H9 (cell line): ENCODE data around the gene TRAF3IP1. TPM values are rescaled to one million over a fixed set of nuclear protein-coding genes. Genes with fewer than 3 reads are reported as not detected.

Experiments
- DNase-seq: peaks from one replicate; pipeline ENCODE4 v3.0.0-alpha.2; 2017
- H2AFZ ChIP-seq: one replicate; pipeline ENCODE4 v1.6.1; 2013; ENCODE audit warnings: mild to moderate bottlenecking, low read length, control low read depth, moderate library complexity
- H2AK5ac ChIP-seq: 2 replicates; pipeline ENCODE4 v1.6.1; 2013; ENCODE audit warnings: low read length, control low read depth, mixed read lengths; ENCODE audit not compliant: insufficient read length
- H2BK120ac ChIP-seq: one replicate; pipeline ENCODE4 v1.6.1; 2013; ENCODE audit warnings: low read depth, mild to moderate bottlenecking, low read length, control low read depth, inconsistent platforms; ENCODE audit not compliant: poor library complexity, severe bottlenecking
- H2BK12ac ChIP-seq: 2 replicates; pipeline ENCODE4 v1.6.1; 2013; ENCODE audit warnings: low read length, control low read depth, mixed read lengths, low read depth; ENCODE audit not compliant: insufficient read length
- H2BK15ac ChIP-seq: 2 replicates; pipeline ENCODE4 v1.6.1; 2013; ENCODE audit warnings: low read depth, low read length, control low read depth
- H2BK20ac ChIP-seq: one replicate; pipeline ENCODE4 v1.6.1; 2013; ENCODE audit warnings: low read depth, mild to moderate bottlenecking, low read length, control low read depth, inconsistent platforms; ENCODE audit not compliant: poor library complexity, severe bottlenecking
- H2BK5ac ChIP-seq: 2 replicates; pipeline ENCODE4 v1.6.1; 2013; ENCODE audit warnings: low read length, control low read depth, mixed read lengths; ENCODE audit not compliant: insufficient read length
- H3K14ac ChIP-seq: 2 replicates; pipeline ENCODE4 v1.6.1; 2013; ENCODE audit warnings: low read length, control low read depth; ENCODE audit not compliant: insufficient read depth
- H3K18ac ChIP-seq: 2 replicates; pipeline ENCODE4 v1.6.1; 2013; ENCODE audit warnings: low read depth, mild to moderate bottlenecking, mixed read lengths, low read length, control low read depth; ENCODE audit not compliant: insufficient read length
- H3K23ac ChIP-seq: 2 replicates; pipeline ENCODE4 v1.6.1; 2013; ENCODE audit warnings: low read length, control low read depth, mixed read lengths, low read depth; ENCODE audit not compliant: insufficient read length
- H3K23me2 ChIP-seq: 2 replicates; pipeline ENCODE4 v1.6.1; 2013; ENCODE audit warnings: low read depth, mild to moderate bottlenecking, mixed read lengths, low read length, control low read depth; ENCODE audit not compliant: insufficient read length, poor library complexity, severe bottlenecking
- H3K27ac ChIP-seq: 2 replicates; pipeline ENCODE4 v1.5.1; 2013; ENCODE audit warnings: low read length, control low read depth, mixed read lengths, low read depth; ENCODE audit not compliant: insufficient read length
- H3K27me3 ChIP-seq: 2 replicates; pipeline ENCODE4 v1.6.1; 2013; ENCODE audit warnings: low read length, control low read depth, inconsistent platforms; ENCODE audit not compliant: insufficient read depth
- H3K4ac ChIP-seq: 2 replicates; pipeline ENCODE4 v1.6.1; 2013; ENCODE audit warnings: low read depth, mild to moderate bottlenecking, control low read depth, inconsistent platforms, low read length, moderate library complexity
- H3K4me1 ChIP-seq: 2 replicates; pipeline ENCODE4 v1.6.1; 2013; ENCODE audit warnings: low read length, control low read depth, inconsistent platforms; ENCODE audit not compliant: insufficient read depth
- H3K4me2 ChIP-seq: 2 replicates; pipeline ENCODE4 v1.6.1; 2013; ENCODE audit warnings: low read length, control low read depth, mixed read lengths; ENCODE audit not compliant: insufficient read length, insufficient read depth
- H3K56ac ChIP-seq: 2 replicates; pipeline ENCODE4 v1.6.1; 2013; ENCODE audit warnings: low read depth, mild to moderate bottlenecking, mixed read lengths, low read length, control low read depth; ENCODE audit not compliant: insufficient read length
- H3K79me1 ChIP-seq: 2 replicates; pipeline ENCODE4 v1.6.1; 2013; ENCODE audit warnings: low read depth, mild to moderate bottlenecking, moderate library complexity, low read length, control low read depth, inconsistent platforms; ENCODE audit not compliant: insufficient read depth, poor library complexity, severe bottlenecking
- H3K79me2 ChIP-seq: 2 replicates; pipeline ENCODE4 v1.6.1; 2013; ENCODE audit warnings: low read length, control low read depth, inconsistent platforms; ENCODE audit not compliant: insufficient read depth
- H3K9ac ChIP-seq: 2 replicates; pipeline ENCODE4 v1.6.1; 2013; ENCODE audit warnings: low read length, control low read depth, mixed read lengths; ENCODE audit not compliant: insufficient read length; ENCODE audit errors: extremely low read depth
- H3K9me3 ChIP-seq: one replicate; pipeline ENCODE4 v1.6.1; 2013; ENCODE audit warnings: low read depth, low read length, inconsistent platforms; ENCODE audit not compliant: control insufficient read depth
- H3T11ph ChIP-seq: one replicate; pipeline ENCODE4 v1.6.1; 2013; ENCODE audit warnings: mild to moderate bottlenecking, low read length, control low read depth, inconsistent platforms
- H4K20me1 ChIP-seq: one replicate; pipeline ENCODE4 v1.6.1; 2013; ENCODE audit not compliant: control insufficient read depth, insufficient read length, insufficient read depth
- H4K5ac ChIP-seq: 2 replicates; pipeline ENCODE4 v1.6.1; 2013; ENCODE audit warnings: low read depth, mild to moderate bottlenecking, mixed read lengths, low read length, control low read depth; ENCODE audit not compliant: insufficient read length
- H4K8ac ChIP-seq: replicated peaks from 2 replicates; pipeline ENCODE4 v1.6.1; 2013; ENCODE audit warnings: low read length, control low read depth, mixed read lengths, low read depth; ENCODE audit not compliant: insufficient read length
- H4K91ac ChIP-seq: 2 replicates; pipeline ENCODE4 v1.6.1; 2013; ENCODE audit warnings: low read depth, mild to moderate bottlenecking, moderate library complexity, mixed read lengths, low read length, control low read depth; ENCODE audit not compliant: insufficient read length
- H3K27ac Mint-ChIP-seq, 3 experiments: 2 replicates in 2 of 3; 3 replicates in 1 of 3; pipeline ENCODE4 v1.8.0; 2020 to 2021; ENCODE audit warnings: mixed read lengths in 3 of 3, mild to moderate bottlenecking in 1 of 3, moderate library complexity in 1 of 3
- H3K27me3 Mint-ChIP-seq: 2 replicates; pipeline ENCODE4 v1.8.0; 2021; ENCODE audit warnings: low read depth, mild to moderate bottlenecking, moderate library complexity, mixed read lengths
- H3K36me3 Mint-ChIP-seq, 3 experiments: 2 replicates in 2 of 3; 3 replicates in 1 of 3; pipeline ENCODE4 v1.8.0; 2020 to 2021; ENCODE audit warnings: low read depth in 3 of 3, mixed read lengths in 3 of 3; ENCODE audit not compliant: insufficient read depth in 1 of 3
- H3K4me1 Mint-ChIP-seq, 2 experiments: 2 replicates each; pipeline ENCODE4 v1.8.0; 2020; ENCODE audit warnings: mixed read lengths in 2 of 2
- H3K4me3 Mint-ChIP-seq, 2 experiments: 2 replicates in 1 of 2; 3 replicates in 1 of 2; pipeline ENCODE4 v1.8.0; 2020 to 2021; ENCODE audit warnings: mild to moderate bottlenecking in 2 of 2, mixed read lengths in 2 of 2, moderate library complexity in 1 of 2
- H3K9me3 Mint-ChIP-seq, 2 experiments: 2 replicates in 1 of 2; 3 replicates in 1 of 2; pipeline ENCODE4 v1.8.0; 2020; ENCODE audit warnings: mild to moderate bottlenecking in 2 of 2, mixed read lengths in 2 of 2, moderate library complexity in 1 of 2
- CTCF ChIP-seq: fragments of 200-600 bp; sonication (generic); conservative IDR thresholded peaks from 3 replicates; pipeline ENCODE4 v1.8.0; 2021; ENCODE audit warnings: antibody characterized with exemption, mild to moderate bottlenecking
- WGBS: extraction: QIAGEN DNeasy Blood & Tissue Kit; methylation state at CpG from one replicate; pipeline ENCODE4 v1.1.7; 2013; ENCODE audit warnings: missing lambda C conversion rate, low lambda C conversion rate, mixed read lengths; ENCODE audit not compliant: insufficient read length; ENCODE audit errors: extremely low coverage; 5-methylcytosine and 5-hydroxymethylcytosine counted together
- total RNA-seq: library from RNA; stranded (reverse); gene quantifications from 2 replicates; pipeline ENCODE4 v1.2.1, GENCODE V29; 2021

TRAF3IP1 gene
- total RNA-seq, 1 experiment from 2014 or later: 16.4 TPM

- H3K79me2 ChIP-seq: no peaks in the 10 kb centered on the region
- H4K91ac ChIP-seq: no peak overlapping the region
- H2BK20ac ChIP-seq: no peak overlapping the region
- no peak overlapping the region for H2BK5ac ChIP-seq
- H3K23me2 ChIP-seq: no peaks in the 10 kb centered on the region
- H3K23ac ChIP-seq: no peak overlapping the region
- no peak overlapping the region for H3T11ph ChIP-seq
- no peaks in the 10 kb centered on the region for H3K27me3 ChIP-seq
- no peak overlapping the region for H2BK15ac ChIP-seq
- Mint-ChIP-seq H3K4me1 (peaks cover 6 to 9% of the 10 kb centered on the region in 2 experiments), H3K27ac (no peak overlapping the region), H3K4me3 (no peak overlapping the region), H3K9me3 (no peaks in the 10 kb centered on the region), H3K27me3 (no peaks in the 10 kb centered on the region; the same call in 1 of the 2 replicates), H3K36me3 (no peaks in the 10 kb centered on the region)
- H4K20me1 ChIP-seq: no peaks in the 10 kb centered on the region
- no peak overlapping the region for H2BK120ac ChIP-seq
- no peak for TF ChIP-seq CTCF
- no peak overlapping the region for H4K8ac ChIP-seq
- no peak overlapping the region for H3K4ac ChIP-seq
- no peaks in the 10 kb centered on the region for H3K9me3 ChIP-seq
- H3K79me1 ChIP-seq: no peaks in the 10 kb centered on the region
- DNase-seq: no peak
- H3K56ac ChIP-seq: no peak overlapping the region
- no peak overlapping the region for H4K5ac ChIP-seq
- H2AK5ac ChIP-seq: no peak overlapping the region
- WGBS: no CpG with 5 or more reads among the region's 5 CpGs
- no peak overlapping the region for H3K9ac ChIP-seq
- no peaks in the 10 kb centered on the region for H3K4me1 ChIP-seq
- no peak overlapping the region for H3K18ac ChIP-seq
- H3K4me2 ChIP-seq: no peak overlapping the region
- H2AFZ ChIP-seq: no peak overlapping the region
- H3K14ac ChIP-seq: no peak overlapping the region
- no peak overlapping the region for H2BK12ac ChIP-seq
- no peak overlapping the region for H3K27ac ChIP-seq
Measured at GRCh38 chr2:238306672-238306998, 13.7 kb upstream of the TRAF3IP1 start.
